ENCODE data around the gene NADSYN1.
"Not testable (repeated sequence)": the region's sequence is repeated elsewhere in the genome, so short reads cannot be mapped to it uniquely, and the experiment has no call there.

The NADSYN1 gene

DNA sequence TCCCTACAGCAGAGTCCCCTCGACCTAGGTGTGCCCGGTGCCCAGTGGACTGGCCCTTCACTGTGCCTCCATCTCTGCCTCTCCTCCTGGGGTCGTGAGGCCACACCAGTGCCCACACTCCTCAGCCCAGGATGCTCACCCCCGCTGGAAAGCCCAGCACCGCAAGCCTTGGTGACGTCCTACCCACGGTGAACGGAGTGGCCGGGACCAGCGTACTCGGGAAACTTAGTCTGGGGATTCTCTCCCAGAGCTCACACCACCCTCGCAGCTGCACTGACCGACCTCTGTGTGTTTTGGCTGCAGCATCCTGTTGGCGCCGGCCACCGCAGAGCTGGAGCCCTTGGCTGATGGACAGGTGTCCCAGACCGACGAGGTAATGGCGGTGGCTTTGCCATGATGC lies 38.5 kb downstream of the NADSYN1 start:
- DNase-seq (ENCODE audit: low spot score), result no peak

DNA sequence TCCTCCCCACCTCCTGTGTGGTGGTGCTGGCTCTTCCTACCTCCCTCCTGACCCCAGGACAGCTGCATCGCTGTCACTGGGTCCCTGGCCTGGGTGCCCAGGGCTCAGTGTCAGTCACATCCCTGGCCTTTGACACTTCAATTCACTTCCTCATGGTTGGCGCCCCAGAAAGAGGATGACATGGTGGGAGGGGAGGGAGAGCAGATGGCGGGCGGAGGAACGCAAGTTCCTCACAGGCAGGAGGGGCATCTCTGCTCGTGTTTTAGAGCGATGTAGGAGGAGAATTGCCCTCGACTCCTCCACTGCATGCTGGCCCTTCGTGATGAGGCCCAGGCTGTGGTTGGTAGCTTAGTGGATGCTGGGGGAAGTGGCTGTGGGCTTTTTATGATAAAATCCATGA lies 38.9 kb downstream of the NADSYN1 start:
- no peak for DNase-seq (ENCODE audit: low spot score)

DNA sequence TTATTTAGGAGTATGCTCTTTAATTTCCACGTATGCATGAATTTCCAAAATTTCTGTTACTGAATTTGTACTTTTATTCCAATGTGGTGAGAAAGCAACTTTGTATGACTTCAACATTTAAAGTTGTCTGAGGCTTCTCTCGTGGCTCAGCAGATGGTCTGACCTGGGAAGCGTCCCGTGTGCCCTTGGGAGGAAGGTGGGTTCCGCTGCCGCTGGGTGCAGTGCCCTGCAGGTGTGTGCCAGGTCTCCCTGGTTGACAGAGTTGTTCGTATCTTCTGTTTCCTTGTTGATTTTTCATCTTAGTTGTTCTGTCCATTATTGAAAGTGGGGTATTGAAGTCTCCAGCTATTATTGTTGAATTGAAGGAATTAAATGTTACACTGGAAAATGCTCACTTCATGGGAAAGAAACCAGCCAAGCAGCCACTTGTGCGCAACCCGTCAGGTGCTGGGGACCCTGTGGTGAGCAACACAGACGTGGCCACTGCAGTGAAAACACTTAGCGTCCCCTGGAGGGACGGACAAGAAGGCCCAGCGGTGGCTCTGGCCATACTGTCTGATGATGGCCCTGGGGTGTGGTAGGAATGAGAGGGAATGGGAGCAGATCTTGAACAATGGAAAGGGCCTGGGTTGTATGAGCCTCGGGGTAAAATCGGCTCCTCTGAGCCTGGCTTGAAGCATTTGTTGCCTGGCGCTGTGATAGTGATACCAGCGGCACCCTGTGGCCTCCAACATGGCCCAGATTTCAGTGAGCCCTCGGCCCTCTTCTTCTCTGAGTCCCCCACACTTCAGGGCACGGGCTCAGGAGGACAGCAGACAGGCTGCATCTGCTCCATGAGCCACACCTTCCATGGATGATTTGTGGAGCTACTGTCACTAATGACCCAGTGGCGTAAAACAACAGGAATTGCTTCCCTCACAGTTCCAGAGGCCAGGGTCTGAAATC lies 42.6 kb downstream of the NADSYN1 start:
- DNase-seq (ENCODE audit: low spot score), result no peak

DNA sequence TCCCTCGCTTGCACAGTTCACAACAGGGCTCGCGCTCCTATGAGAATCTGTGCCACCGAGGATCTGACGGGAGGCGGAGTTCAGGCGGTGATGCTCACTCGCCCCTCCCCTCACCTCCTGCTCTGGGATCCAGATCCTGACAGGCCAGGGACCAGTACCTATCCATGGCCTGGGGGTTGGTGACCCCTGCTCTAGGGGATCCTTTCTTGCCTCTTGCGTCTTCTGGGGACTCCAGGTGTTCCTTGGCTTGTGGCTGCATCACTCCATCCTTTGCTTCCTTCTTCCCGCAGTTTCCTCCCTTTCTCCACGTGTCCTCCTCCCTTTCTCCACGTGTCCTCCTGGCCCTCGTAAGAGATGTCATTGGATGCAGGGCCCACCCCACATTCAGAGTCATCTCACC lies 43.4 kb downstream of the NADSYN1 start:
- no peak for DNase-seq (ENCODE audit: low spot score)

DNA sequence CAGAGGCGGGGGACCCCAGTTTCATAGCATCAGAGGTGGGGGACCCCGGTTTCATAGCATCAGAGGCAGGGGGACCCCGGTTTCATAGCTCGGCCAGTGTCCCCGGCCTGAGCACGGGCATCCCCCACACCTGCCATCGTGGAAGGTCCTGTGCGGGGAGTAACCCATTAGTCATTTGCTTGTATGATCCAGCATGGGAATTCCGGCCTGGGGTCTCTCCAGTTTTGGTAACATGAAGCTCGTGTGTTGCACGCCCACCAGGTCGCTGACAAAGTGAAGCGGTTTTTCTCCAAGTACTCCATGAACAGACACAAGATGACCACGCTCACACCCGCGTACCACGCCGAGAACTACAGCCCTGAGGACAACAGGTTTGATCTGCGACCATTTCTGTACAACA lies 45.1 kb downstream of the NADSYN1 start:
- DNase-seq (ENCODE audit: low spot score), result no peak

DNA sequence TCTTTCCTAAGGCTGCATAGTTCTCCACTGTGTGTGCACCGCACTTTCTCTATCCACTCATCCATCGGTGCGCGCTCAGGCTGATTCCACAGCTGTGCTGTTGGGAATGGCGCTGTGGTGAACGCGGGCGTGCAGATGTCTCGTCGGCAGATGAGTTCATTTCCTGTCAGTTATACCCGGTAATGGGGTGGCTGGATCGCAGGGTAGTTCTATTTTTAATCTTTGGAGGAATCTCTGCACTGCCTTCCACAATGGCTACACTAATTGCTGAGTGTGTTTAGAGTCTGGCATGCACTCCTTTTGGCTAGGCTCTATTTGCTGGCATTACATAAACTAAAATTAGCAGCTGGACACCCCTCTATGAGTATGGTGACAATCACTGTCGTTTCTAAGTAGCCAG lies 46.1 kb downstream of the NADSYN1 start:
- no peak for DNase-seq (ENCODE audit: low spot score)

DNA sequence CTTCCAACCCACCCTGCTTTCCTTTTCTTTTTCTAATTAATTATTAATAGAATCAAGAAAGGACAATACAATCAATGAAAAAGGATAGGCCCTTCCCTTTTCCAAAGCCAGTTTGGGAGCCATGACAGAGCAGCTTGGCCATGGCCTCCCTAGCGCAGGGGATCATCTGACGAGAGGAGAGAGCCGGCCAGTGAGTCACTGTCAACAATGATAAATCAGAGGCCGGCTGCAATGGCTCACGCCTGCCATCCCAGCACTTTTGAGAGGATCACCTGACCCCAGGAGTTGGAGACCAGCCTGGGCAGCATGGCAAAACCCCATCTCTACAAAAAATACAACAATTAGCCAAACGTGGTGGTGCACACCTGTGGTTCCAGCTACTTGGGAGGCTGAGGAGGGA lies 46.5 kb downstream of the NADSYN1 start:
- DNase-seq (ENCODE audit: low spot score), result no peak

DNA sequence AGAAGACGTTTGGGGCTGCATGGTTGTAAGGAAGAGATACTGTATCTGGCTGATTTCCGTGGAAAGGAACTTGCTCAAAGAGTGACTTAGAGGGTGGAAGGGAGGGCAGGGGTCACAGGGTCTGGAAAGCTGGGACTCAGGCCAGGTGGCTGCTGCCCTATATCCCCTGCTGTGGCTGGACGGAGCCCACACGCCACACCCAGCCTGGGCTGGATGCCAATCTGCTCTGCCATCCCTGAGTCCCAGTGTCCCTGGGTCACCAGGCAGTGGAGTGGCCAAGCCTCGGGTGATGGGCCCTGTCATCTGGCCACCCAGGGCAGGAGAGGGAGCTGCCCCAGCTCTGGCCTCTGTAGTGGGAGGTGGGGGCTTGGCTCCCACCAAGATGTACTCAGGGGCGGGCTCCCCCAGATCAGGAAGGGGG lies 47.6 kb downstream of the NADSYN1 start:
- no peak for DNase-seq (ENCODE audit: low spot score)

DNA sequence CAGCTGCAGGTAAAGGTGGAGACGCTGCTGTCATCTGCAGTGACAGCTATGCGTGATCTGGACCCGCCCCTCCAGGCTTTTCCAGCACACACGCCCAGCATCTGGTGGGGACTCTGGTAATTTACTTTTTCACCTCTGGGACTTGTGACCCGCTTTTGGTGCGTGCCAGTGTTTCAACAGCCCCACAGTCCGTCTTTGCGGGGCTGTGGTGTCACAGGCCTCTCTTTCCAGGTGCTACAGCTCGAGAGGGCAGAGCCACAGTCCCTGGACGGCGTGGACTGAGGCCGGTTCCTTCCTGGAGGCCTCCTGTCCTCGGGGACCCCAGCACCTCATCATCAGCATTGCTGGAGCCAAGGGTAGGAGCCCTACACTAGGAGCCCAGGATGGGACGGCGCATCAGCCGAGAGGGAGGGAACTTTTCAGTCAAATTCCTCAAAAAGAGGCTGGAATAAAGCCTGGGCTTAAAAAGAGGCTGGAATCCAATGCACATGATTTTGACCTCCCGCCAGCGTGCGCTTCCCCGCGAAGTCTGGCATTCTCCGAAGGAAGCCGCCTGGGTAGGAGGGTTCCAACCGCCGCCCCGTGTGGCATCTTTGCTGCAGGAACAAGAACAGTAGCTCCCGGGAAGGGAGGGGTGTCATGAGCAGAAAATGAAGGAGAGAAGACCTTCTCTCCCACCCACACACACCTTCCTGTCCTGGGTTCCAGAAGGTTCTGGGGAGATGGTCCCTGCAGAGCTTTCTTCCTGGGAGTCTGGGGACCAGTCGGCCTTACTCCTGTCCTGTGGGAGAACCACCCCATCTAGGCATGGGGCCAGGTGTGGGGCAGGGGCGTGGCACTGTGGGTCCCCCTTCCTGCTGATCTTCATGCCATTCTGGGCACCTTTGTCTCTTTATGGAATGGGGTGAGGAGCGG lies 48.3 kb downstream of the NADSYN1 start:
- DNase-seq (ENCODE audit: low spot score), result no peak

DNA sequence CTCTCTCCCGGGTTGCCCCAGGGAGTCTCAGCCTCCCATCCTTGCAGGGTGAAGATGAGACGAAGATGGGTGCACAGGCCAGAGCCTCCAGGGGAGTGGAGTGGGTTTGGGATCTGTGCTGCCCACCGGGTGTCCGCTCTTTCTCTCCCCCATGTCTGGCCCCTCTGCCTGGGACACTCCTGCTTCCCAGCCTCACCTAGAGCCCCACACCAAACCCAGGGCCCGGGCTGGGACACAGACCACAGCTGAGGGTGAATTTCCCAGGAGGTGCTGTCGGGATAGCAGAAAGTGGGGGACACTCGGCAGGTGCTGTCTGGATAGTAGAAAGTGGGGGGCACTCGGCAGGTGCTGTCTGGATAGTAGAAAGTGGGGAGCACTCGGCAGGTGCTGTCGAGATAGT lies 49.0 kb downstream of the NADSYN1 start:
- no peak for DNase-seq (ENCODE audit: low spot score)

DNA sequence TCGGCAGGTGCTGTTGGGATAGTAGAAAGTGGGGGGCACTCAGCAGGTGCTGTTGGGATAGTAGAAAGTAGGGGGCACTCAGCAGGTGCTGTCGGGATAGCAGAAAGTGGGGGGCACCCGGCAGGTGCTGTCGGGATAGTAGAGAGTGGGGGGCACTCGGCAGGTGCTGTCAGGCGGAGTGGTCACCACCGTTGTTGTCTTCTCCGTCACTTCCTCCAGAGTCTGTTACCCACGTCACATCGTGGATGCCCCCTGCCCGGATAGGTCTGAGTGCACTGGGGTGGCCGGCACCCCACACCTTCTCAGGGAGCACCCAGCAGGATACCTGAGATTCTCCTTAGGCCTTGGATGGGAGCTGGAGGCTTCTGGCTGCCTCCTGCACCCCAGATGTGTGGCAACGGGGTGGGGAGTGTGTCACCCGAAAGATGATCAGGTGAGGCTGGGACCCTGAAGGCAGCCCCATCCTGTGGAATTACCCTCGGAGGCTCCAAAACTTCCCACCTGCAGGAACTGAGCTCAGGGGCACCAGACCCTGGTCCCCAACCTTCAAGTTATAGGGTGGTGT lies 50.0 kb downstream of the NADSYN1 start:
- no peak for DNase-seq (ENCODE audit: low spot score)

DNA sequence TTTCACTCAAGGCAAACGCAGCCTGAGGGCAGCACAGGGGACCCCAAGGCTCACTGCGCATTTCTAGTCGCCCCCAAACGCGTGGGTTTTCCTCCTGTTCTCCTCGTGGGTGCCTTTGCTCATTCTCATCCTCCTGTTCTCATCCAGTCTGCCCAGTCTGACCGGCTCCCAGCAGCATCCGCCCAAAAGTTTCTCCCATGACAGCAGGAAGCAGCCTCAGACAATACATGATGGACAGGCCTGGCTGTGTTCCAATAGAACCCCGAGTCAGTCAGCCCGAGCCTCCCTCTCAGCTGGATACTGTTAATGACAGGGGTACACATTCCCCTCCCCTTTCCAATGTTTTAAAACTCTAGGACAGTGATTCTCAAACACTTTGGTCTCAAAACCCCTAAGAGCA lies 51.5 kb downstream of the NADSYN1 start:
- no peak for DNase-seq (ENCODE audit: low spot score)

DNA sequence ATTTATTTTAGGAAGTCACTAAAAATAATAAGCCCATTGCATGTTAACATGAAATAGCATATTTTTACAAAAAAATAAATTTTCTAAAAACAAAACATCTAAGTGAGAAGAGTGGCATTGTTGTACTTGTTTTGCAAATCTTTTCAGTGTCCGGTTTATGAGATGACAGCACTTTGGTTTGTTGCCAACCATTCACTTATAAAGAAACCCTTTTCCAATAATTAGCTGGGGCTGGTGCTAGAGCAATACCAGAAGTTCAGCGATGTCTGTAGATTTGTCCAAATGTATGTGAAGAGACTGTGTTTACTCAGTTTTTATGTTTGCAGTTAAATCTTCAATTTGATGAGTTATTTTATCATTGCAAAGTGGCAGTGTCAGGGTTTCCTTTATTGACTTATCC lies 52.0 kb downstream of the NADSYN1 start:
- no peak for DNase-seq (ENCODE audit: low spot score)

DNA sequence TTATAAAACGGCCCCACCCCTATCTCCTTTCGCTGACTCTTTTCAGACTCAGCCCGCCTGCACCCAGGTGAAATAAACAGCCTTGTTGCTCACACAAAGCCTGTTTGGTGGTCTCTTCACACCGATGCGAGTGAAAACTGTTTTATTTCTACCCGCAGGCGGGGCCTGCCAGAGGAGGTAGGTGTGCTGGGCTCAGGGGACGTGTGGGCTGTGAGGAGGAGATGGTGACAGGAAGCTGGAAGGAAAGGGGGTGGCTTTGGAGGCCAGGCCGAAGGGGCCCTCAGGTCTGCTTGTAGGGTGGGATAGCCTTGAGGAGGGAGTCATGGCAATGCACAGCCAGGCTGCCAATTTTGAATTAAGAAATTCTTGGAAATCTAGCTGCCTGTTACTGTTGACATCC lies 52.8 kb downstream of the NADSYN1 start:
- no peak for DNase-seq (ENCODE audit: low spot score)

DNA sequence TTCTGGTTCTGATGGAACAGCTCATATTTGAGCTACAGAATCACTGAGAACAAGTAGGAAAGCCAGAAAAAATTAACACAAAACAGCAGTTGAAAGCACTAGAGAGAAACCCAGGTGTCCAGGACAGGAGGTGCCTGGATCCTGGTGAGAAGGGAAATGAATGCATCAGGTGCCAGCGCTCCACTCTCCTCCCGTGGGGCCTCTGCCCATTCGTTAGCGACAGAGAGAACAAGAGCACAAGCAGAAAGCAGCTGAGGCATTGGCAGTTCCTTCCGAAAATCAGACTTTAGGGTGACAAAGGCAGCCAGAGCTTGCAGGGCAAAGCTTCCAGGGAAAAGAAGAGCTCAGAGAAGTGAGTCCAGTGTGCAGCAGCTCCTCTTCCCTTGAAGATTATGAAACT lies 54.1 kb downstream of the NADSYN1 start:
- no peak for DNase-seq (ENCODE audit: low spot score)

DNA sequence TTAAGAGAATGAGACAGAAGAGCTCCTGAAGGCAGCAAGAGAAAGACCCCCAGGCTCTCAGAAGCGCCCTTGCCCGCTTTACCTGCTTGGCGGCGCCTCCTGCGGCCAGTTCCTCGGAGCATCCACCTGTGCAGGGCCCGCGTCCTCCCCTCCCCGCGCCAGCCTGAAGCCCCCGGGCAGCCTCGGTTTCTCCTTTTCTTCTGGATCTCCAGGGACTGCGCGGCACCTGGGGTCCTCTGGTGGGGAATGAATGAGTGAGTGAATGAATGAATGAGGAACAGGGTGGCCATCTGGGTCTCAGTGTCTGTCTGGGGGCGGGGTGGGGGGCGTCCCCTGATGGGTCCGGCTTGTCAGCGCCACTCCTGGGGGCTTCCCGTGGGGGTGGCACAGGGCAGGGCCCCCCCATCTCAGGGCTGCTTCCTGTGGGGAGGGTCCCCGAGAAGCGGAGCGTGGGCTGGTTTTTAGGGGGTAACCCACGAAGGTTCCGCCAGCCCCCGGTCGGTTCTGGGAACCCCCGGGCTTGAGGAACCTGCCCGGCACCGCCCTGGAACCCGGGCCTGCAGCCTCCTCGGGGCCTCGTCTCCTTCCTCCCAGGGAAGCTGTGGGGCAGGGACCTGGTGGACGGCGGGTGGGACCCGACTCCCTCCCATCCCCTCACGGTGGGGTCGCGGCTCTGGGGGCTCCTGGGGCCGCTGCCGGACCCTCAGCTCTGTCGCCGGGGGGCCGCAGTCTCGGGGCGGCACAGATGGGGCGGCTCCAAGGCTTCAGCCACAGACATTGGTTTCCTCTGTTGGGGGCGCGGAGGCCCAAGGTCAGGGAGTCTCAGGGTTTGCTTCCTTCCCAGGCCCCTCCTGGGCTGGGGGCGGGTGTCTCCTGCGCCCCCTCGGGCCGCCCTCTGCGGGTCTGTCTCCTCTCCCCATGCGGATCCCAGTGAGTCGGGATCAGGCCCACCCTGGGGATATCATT lies 65.8 kb downstream of the NADSYN1 start:
- no peak for DNase-seq (ENCODE audit: low spot score)

DNA sequence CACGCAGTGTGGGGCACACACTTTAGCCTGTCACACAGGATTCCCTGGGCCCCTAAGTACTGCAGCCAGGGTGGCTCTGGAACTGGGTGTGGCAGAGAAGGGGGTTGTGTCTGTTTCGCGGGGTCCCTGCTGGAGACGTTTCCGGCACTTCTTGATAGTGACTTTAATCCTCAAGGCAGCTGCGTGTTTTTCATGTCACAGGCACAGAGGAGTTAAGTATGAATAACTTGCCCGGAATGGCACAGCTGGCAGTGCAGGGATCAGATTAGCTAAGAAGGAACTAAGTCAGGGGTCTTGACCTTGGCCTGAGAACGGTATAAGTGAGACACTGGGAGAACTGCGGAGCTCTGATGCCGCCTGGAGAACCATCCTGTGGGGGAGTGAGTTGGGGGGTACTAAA lies 66.5 kb downstream of the NADSYN1 start:
- DNase-seq (ENCODE audit: low spot score), result no peak

DNA sequence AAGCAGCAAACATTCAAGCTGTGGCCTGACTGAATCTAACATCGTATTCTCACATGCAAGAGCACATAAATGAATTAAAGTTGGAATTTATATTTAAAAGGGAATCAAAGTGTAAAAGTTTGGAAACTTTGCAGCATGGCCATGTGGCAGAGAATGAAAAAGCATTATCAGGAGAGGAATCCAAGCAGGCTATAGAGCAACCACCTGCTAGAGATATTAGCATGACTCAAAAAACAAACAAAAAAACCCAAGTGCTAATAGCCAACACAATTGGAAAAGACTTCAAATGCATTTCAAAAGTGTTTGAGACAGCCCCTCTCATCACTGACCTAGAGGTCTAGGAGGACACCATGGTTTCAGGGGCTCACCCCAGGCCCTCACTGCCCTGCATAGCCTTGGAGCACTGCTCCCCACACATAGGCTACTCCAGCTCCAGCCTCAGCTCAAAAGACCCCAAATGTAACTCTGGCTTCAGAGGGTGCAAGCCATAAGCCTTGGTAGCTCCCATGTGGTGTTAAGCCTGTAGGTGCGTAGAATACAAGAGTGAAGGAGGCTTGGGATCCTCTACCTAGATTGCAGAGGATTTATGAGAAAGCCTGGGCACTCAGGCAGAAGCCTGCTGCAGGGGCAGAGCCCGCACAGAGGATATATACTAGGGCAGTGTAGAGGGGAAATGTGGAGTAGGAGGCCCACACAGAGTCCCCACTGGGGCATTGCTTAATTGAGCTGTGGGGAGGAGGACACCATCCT lies 72.4 kb downstream of the NADSYN1 start:
- no peak for DNase-seq (ENCODE audit: low spot score)

DNA sequence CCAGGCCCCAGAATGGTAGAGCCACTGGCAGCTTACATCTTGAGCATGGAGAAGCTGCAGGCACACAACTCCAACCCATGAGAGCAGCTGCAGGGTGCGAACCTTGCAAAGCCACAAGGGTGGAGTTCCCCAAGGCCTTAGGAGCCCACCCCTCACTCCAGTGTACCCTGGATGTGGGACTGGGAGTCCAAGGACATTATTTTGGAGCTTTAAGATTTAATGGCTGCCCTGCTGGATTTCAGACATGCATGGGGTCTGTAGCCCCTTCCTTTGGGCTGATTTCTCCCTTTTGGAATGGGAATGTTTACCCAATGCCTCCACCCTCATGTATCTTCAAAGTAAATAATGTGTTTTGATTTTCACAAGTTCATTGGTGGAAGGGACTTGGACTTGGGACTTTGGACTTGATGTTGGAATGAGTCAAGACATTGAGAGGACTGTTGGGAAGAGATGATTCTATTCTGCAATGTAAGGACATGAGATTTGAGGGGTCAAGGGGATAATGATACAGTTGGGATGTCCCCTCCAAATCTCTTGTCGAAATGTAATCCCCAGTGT lies 73.0 kb downstream of the NADSYN1 start:
- no peak for DNase-seq (ENCODE audit: low spot score)

DNA sequence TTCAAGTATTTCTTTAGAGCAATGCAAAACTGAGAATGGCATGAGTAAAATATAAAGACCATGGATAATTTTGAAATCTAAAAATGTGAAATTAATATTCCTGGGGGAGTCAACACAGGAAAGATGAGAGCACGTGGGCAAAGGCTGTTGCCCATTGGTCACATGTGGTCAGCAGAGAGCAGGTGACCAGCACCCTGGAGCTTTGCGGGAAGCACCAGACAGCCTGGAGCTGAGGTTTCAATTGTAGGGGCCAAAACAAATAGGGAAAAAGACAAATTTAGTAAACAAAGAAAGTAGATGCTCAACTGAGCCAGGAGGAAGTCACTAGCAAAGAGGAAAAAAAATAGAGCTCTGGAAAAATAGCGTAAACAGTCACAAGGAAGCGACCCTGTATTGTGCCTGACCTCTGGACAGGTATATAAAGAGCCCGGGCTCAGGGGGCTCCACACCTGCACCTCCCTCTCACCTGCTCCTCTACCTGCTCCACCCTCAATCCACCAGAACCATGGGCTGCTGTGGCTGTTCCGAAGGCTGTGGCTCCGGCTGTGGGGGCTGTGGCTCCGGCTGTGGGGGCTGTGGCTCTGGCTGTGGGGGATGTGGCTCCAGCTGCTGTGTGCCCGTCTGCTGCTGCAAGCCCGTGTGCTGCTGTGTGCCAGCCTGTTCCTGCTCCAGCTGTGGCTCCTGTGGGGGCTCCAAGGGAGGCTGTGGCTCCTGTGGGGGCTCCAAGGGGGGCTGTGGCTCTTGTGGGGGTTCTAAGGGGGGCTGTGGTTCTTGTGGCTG lies 74.0 kb downstream of the NADSYN1 start, which contains the start of gene KRTAP5-7:
Gene KRTAP5-7 (plus strand): TSS at position 472 of the 780 bp plus-strand sequence. CDS start 34 bp downstream, at position 506.
- DNase-seq (ENCODE audit: low spot score), result not testable (repeated sequence)
